ENCODE measurements around the gene CPZ. TPM values are rescaled to one million over a fixed set of nuclear protein-coding genes. Genes with fewer than 3 reads are reported as not detected.

Gene CPZ
- total RNA-seq (2021) (9.1 and 12.1 TPM in 2 replicates), Bru-seq, nascent RNA (percentile 43 among the genes with signal in this experiment), BruChase-seq, experiment 1, labeled RNA remaining after a 2-hour chase (percentile 55 among the genes with signal in this experiment), BruChase-seq, experiment 2, labeled RNA remaining after a 6-hour chase (percentile 67 among the genes with signal in this experiment)
- long read RNA-seq, partial matches to known transcripts = 1 of 7 reads
- long read RNA-seq, other reads (novel, unspliced or antisense) = 6 of 7 reads

DNA sequence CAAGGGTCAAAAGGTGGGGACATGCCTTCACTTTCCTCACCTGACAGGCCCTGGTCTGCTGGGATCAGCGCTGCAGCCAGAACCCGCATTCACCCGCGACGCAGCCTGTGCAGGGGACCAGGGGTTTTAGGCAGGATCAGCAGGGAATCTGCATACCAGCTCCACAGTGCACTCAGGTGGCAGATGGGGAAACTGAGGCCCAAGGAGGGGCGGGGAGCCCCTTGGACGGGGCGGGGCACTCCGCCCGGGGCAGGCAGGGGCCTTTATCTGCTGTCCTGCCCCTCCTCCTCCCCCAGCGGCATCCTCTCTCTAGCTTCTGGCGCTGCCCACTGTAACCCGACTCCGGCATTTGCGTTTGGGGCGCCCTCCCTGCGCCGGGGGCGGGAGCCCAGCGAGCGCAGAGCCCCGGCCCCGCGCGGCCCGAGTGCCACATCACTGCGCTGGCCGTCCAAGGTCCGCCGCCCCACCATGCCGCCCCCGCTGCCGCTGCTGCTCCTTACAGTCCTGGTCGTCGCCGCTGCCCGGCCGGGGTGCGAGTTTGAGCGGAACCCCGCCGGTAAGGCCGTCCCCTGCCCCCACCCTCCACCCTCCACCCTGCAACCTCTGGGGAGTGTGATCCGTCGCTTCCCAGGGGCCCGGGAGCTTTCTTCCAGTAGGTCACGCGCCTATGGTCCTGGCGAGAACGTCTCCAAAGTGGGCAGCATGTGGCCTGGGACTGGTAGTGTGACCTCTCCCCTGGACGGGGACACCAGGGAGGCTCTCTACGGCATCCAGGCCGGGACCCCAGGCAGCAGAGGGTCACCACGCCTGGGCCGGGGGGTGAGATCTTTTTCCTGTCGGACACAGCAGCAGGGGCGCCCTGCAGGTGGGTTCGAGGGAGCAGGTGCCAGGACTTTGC is at the start of gene CPZ:
CPZ (plus strand) TSS at position 400 of the 898 bp plus-strand sequence; CDS start at position 469, 69 bp downstream.
- Histone ChIP-seq H3K4me1 (replicated peaks; ENCODE audit: insufficient read depth) (no peaks in the 10 kb centered on the region), H4K20me1 (ENCODE audit: insufficient read depth) (no peaks in the 10 kb centered on the region), H3K9me3 (ENCODE audit: insufficient read depth, low read depth) (no peaks in the 10 kb centered on the region), H3K27ac (no peak within 1 kb of the TSS), H3K79me2 (ENCODE audit: low read depth) (no peaks in the 10 kb centered on the region), H3K4me3 (no peak within 1 kb of the TSS), H3K9me2 (ENCODE audit: insufficient read depth) (no peaks in the 10 kb centered on the region), H3K27me3 (ENCODE audit: insufficient read depth, low read depth) (no peaks in the 10 kb centered on the region), H3K4me2 (no peak within 1 kb of the TSS), H3F3A (ENCODE audit: insufficient read depth, low read depth) (no peaks in the 10 kb centered on the region), H2AFZ (no peak within 1 kb of the TSS), H3K36me3 (ENCODE audit: low read depth) (no peaks in the 10 kb centered on the region)
- ChIA-PET POLR2A (ENCODE audit: unreplicated experiment) (no interaction called here), CTCF (interaction anchor here (0.6 kb wide), 1 partner anchor 12 kb away, joined by 3 read pairs; no protein-coding TSS in a partner anchor)
- no TSS peak for BruUV-seq (replicated peaks)
- DNase-seq = no peak
- TF ChIP-seq EZH2 (IDR thresholded peaks at IDR 0.05; ENCODE audit: low read depth) = no peak
- intact Hi-C loops (cut with micrococcal nuclease; ENCODE audit: unreplicated experiment) = loop anchor here (10.0 kb wide), 1 partner anchor 348 kb away; no protein-coding TSS in a partner anchor

DNA sequence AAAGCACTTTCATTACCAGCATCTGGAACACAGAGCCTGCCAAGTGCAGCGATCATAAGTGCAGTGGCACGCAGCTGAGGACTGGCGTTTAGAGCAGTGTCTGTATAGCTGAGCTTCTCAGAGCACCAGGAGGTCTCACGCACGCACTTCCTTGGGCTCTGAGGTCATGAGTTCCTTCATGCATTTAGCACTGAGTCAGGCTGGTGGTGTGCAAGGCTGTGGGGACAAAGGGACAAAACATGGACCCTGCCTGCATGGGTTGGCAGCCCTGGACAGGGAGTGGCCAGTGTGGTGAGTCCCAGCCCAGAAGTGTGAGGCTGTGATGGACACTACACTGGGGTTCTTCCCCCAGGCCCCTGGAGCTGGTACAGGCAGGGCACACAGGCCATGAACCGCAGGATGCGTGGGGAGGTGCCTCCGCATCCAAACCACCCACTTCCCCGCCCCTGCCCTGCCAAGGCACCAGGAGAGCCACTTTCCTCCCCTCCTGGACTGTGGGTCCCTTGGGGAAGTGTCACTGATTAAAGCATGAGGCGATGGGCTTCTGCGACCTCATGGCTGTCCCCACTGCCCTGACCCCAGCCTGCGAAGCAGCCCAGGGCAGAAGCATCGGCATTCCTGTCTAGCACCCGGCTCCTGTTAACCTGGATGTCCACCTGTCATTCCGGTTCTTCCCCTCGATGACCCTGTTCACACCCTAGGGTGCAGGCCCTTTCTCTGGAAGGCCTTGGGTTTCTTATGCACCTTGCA is 49.6 kb upstream of the CPZ start:
- DNase-seq = no peak
- Histone ChIP-seq H3K27ac (no peak overlapping the region), H2AFZ (no peak overlapping the region), H3K9me3 (ENCODE audit: insufficient read depth, low read depth) (no peaks in the 10 kb centered on the region), H4K20me1 (ENCODE audit: insufficient read depth) (no peaks in the 10 kb centered on the region), H3K4me3 (no peak overlapping the region), H3K4me2 (no peak overlapping the region), H3K9me2 (ENCODE audit: insufficient read depth) (no peaks in the 10 kb centered on the region), H3K79me2 (ENCODE audit: low read depth) (no peaks in the 10 kb centered on the region), H3K27me3 (ENCODE audit: insufficient read depth, low read depth) (no peaks in the 10 kb centered on the region), H3K4me1 (replicated peaks; ENCODE audit: insufficient read depth) (peaks cover 46% of the 10 kb centered on the region), H3F3A (ENCODE audit: insufficient read depth, low read depth) (peaks cover 36% of the 10 kb centered on the region), H3K36me3 (ENCODE audit: low read depth) (no peaks in the 10 kb centered on the region)
- ChIA-PET CTCF (no interaction called here), POLR2A (ENCODE audit: unreplicated experiment) (no interaction called here)
- intact Hi-C loops (cut with micrococcal nuclease; ENCODE audit: unreplicated experiment) = no loop called here
- TF ChIP-seq CTCF (conservative IDR thresholded peaks at IDR 0.05) (no peak), EZH2 (IDR thresholded peaks at IDR 0.05; ENCODE audit: low read depth) (no peak)
- no TSS peak for BruUV-seq (replicated peaks)

DNA sequence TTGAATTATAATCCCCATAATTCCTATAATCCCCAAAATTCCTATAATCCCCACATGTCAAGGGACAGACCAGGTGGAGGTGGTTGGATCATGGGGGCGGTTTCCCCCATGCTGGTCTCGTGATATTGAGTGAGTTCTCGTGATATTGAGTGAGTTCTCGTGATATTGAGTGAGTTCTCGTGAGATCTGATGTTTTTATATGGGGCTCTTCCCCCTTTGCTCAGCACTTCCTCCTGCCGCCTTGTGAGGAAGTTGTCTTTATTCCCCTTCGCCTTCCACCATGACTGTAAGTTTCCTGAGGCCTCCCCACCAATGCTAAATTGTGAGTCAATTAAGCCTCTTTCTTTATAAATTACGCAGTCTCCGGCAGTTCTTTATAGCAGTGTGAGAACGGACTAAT is 48.9 kb upstream of the CPZ start:
- POLR2A ChIA-PET (ENCODE audit: unreplicated experiment) = no interaction called here
- Histone ChIP-seq H3F3A (ENCODE audit: insufficient read depth, low read depth) (peaks cover 40% of the 10 kb centered on the region), H3K4me2 (no peak overlapping the region), H4K20me1 (ENCODE audit: insufficient read depth) (no peaks in the 10 kb centered on the region), H3K79me2 (ENCODE audit: low read depth) (no peaks in the 10 kb centered on the region), H3K9me2 (ENCODE audit: insufficient read depth) (no peaks in the 10 kb centered on the region), H3K4me1 (replicated peaks; ENCODE audit: insufficient read depth) (peaks cover 46% of the 10 kb centered on the region), H3K9me3 (ENCODE audit: insufficient read depth, low read depth) (no peaks in the 10 kb centered on the region), H3K36me3 (ENCODE audit: low read depth) (no peaks in the 10 kb centered on the region), H2AFZ (no peak overlapping the region), H3K4me3 (no peak overlapping the region), H3K27ac (no peak overlapping the region), H3K27me3 (ENCODE audit: insufficient read depth, low read depth) (no peaks in the 10 kb centered on the region)
- DNase-seq = no peak
- TF ChIP-seq EZH2 (IDR thresholded peaks at IDR 0.05; ENCODE audit: low read depth) = no peak
- TF ChIP-seq CTCF (conservative IDR thresholded peaks at IDR 0.05) = no peak
- intact Hi-C loops (cut with micrococcal nuclease; ENCODE audit: unreplicated experiment) = no loop called here
- no TSS peak for BruUV-seq (replicated peaks)
- CTCF ChIA-PET = no interaction called here
